DND-41 (cell line): ENCODE measurements around the gene SRGN.

ENCODE experiments used
- ATAC-seq: fragments of 200-7000 bp; cut with Tn5 transposase; 3 replicates; pipeline ENCODE4 v1.9.1; 2021; ENCODE audit warnings: low read depth; ENCODE audit not compliant: insufficient read depth
- DNase-seq: peaks from one replicate; pipeline ENCODE4 v3.0.0-alpha.2; 2020
- H2AFZ ChIP-seq: 2 replicates; pipeline ENCODE4 v1.6.0; 2012; ENCODE audit warnings: low read depth, low read length
- H3K27ac ChIP-seq: 2 replicates; pipeline ENCODE4 v1.5.1; 2012; ENCODE audit warnings: low read length, inconsistent platforms
- H3K27me3 ChIP-seq: fragments of 200-600 bp; sonication (generic); 2 replicates; pipeline ENCODE4 v1.6.0; 2012; ENCODE audit warnings: low read length, mild to moderate bottlenecking, inconsistent platforms; ENCODE audit not compliant: insufficient read depth, poor library complexity
- H3K36me3 ChIP-seq: 2 replicates; pipeline ENCODE4 v1.5.1; 2012; ENCODE audit warnings: low read length, inconsistent platforms; ENCODE audit not compliant: insufficient read depth
- H3K4me1 ChIP-seq: 2 replicates; pipeline ENCODE4 v1.5.1; 2012; ENCODE audit warnings: mild to moderate bottlenecking, low read length; ENCODE audit not compliant: insufficient read depth
- H3K4me2 ChIP-seq: 2 replicates; pipeline ENCODE4 v1.6.0; 2012; ENCODE audit warnings: mild to moderate bottlenecking, moderate library complexity, low read length, inconsistent platforms; ENCODE audit not compliant: insufficient read depth
- H3K4me3 ChIP-seq, 2 experiments: fragments of 200-600 bp in 1 of 2; shearing (Covaris generic) in 1 of 2; 2 replicates each; pipeline ENCODE4 v1.5.1; 2012 to 2016; ENCODE audit warnings: inconsistent platforms in 2 of 2, low read length in 2 of 2, mild to moderate bottlenecking in 2 of 2, low read depth in 1 of 2, moderate library complexity in 1 of 2
- H3K79me2 ChIP-seq: 2 replicates; pipeline ENCODE4 v1.6.0; 2012; ENCODE audit warnings: low read length, inconsistent platforms; ENCODE audit not compliant: insufficient read depth
- H3K9ac ChIP-seq: 2 replicates; pipeline ENCODE4 v1.6.0; 2012; ENCODE audit warnings: low read depth, mild to moderate bottlenecking, inconsistent platforms, low read length, moderate library complexity
- H3K9me3 ChIP-seq: 2 replicates; pipeline ENCODE4 v1.5.1; 2012; ENCODE audit warnings: low read length, moderate library complexity, mild to moderate bottlenecking, inconsistent platforms; ENCODE audit not compliant: insufficient read depth, severe bottlenecking
- H4K20me1 ChIP-seq: 2 replicates; pipeline ENCODE4 v1.6.0; 2012; ENCODE audit warnings: low read length; ENCODE audit not compliant: insufficient read depth
- CTCF ChIP-seq: IDR thresholded peaks from 2 replicates; pipeline ENCODE4 v1.5.1; 2012; ENCODE audit warnings: borderline replicate concordance, low read length, moderate library complexity, mild to moderate bottlenecking; ENCODE audit not compliant: poor library complexity, severe bottlenecking; ENCODE audit errors: extremely low read depth
- EZH2 ChIP-seq: IDR thresholded peaks from 3 replicates; pipeline ENCODE4 v1.6.1; 2012; ENCODE audit warnings: borderline replicate concordance, low read depth, mild to moderate bottlenecking, moderate library complexity, low read length, inconsistent platforms; ENCODE audit not compliant: severe bottlenecking

Gene SRGN

GRCh38 chr10:69146759-69147158, 58.9 kb downstream of the SRGN start:
- Histone ChIP-seq H3K9me3 (no peaks in the 10 kb centered on the region), H3K79me2 (peaks cover 82% of the 10 kb centered on the region)

GRCh38 chr10:69151984-69152383, 64.1 kb downstream of the SRGN start:
- no peak for TF ChIP-seq EZH2
- TF ChIP-seq CTCF, result no peak
- ATAC-seq (no peak), DNase-seq (no peak)
- H3K27ac ChIP-seq, result no peak overlapping the region
- no peak overlapping the region for H3K4me3 ChIP-seq
- no peaks in the 10 kb centered on the region for H3K36me3 ChIP-seq
- H3K9me3 ChIP-seq, result no peaks in the 10 kb centered on the region
- no peak overlapping the region for H3K4me2 ChIP-seq
- peaks cover 61% of the 10 kb centered on the region for H3K79me2 ChIP-seq
- H4K20me1 ChIP-seq, result peaks cover 3% of the 10 kb centered on the region; the same call in 1 of the 2 replicates
- H2AFZ ChIP-seq, result no peak overlapping the region
- no peaks in the 10 kb centered on the region for H3K4me1 ChIP-seq
- H3K9ac ChIP-seq, result no peak overlapping the region
- no peaks in the 10 kb centered on the region for H3K27me3 ChIP-seq

More at GRCh38 chr10:69146759-69147158, 58.9 kb downstream of the SRGN start:
- TF ChIP-seq EZH2, result no peak
- no peak for TF ChIP-seq CTCF
- no peaks in the 10 kb centered on the region for H3K4me1 ChIP-seq
- H3K4me2 ChIP-seq, result no peak overlapping the region
- H4K20me1 ChIP-seq, result peaks cover 15% of the 10 kb centered on the region; the same call in 1 of the 2 replicates
- no peak overlapping the region for H3K27ac ChIP-seq
- H2AFZ ChIP-seq, result no peak overlapping the region
- no peak overlapping the region for H3K9ac ChIP-seq
- H3K27me3 ChIP-seq, result no peaks in the 10 kb centered on the region
- H3K36me3 ChIP-seq, result no peaks in the 10 kb centered on the region; the same call in 1 of the 2 replicates
- no peak for DNase-seq
- H3K4me3 ChIP-seq, result no peak overlapping the region
- no peak for ATAC-seq

GRCh38 chr10:69153227-69153626, 65.3 kb downstream of the SRGN start:
- peaks cover 11% of the 10 kb centered on the region for H3K36me3 ChIP-seq
- no peaks in the 10 kb centered on the region for H3K27me3 ChIP-seq
- H4K20me1 ChIP-seq, result peaks cover 3% of the 10 kb centered on the region; the same call in 1 of the 2 replicates
- no peak overlapping the region for H3K4me3 ChIP-seq
- H2AFZ ChIP-seq, result no peak overlapping the region
- TF ChIP-seq EZH2 (no peak), CTCF (no peak)
- no peaks in the 10 kb centered on the region for H3K9me3 ChIP-seq
- no peak overlapping the region for H3K9ac ChIP-seq
- no peak for DNase-seq
- no peak overlapping the region for H3K4me2 ChIP-seq
- peaks cover 49% of the 10 kb centered on the region for H3K79me2 ChIP-seq
- ATAC-seq, result no peak
- no peaks in the 10 kb centered on the region for H3K4me1 ChIP-seq
- H3K27ac ChIP-seq, result no peak overlapping the region
